ENCODE data around the gene TACC2.

The TACC2 gene

DNA sequence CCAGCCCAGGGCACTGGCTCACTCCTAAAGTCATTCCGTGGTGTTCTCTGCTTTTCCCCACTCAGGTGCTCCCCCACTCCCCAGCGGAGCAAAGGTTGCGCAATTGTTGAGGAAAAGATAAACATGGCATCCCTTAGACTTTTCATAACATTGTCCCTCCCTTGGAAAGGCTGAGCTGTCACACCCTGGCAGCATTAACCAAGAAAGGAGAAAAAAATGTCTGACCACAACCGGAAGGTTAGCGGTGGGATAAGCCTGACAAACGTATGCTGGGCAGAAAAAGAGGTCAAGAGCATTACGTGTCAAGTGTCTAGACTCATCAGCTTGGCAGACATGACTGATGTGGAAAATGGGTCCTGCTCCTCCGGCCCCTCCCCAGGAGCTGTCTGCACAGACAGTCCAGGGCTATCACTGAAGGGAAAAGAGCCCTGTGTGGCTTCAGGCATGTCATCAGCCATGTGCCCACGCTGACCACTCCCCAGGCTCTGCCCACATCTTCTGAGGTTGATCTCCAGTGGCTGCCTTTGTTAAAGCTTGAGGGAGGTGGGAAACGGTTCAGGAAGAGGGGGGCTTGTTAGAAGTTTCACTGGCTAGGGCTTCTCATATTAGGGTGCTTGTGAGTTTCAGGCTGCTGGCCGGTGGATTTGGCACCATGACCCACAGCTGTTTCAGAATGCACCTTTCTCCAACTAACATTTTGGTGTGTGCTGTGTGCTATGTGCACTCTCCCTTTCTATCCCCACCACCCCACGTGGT lies 312.3 kb downstream of the TACC2 start:
- Histone ChIP-seq H3K4me3 (replicated peaks; ENCODE audit: low read depth, low read length) (no peak overlapping the region), H3K27me3 (replicated peaks; ENCODE audit: control insufficient read depth, insufficient read depth, low read length) (no peaks in the 10 kb centered on the region; the same call in none of the 2 replicates), H3K36me3 (ENCODE audit: control insufficient read depth, insufficient read depth, low read length) (no peaks in the 10 kb centered on the region)
- TF ChIP-seq, protein P1, sequence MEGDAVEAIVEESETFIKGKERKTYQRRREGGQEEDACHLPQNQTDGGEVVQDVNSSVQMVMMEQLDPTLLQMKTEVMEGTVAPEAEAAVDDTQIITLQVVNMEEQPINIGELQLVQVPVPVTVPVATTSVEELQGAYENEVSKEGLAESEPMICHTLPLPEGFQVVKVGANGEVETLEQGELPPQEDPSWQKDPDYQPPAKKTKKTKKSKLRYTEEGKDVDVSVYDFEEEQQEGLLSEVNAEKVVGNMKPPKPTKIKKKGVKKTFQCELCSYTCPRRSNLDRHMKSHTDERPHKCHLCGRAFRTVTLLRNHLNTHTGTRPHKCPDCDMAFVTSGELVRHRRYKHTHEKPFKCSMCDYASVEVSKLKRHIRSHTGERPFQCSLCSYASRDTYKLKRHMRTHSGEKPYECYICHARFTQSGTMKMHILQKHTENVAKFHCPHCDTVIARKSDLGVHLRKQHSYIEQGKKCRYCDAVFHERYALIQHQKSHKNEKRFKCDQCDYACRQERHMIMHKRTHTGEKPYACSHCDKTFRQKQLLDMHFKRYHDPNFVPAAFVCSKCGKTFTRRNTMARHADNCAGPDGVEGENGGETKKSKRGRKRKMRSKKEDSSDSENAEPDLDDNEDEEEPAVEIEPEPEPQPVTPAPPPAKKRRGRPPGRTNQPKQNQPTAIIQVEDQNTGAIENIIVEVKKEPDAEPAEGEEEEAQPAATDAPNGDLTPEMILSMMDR (IDR thresholded peaks at IDR 0.05; ENCODE audit: insufficient read depth, low read length, poor library complexity, severe bottlenecking), result no peak
- no peak for DNase-seq (ENCODE audit: extremely low read depth, insufficient read length)

DNA sequence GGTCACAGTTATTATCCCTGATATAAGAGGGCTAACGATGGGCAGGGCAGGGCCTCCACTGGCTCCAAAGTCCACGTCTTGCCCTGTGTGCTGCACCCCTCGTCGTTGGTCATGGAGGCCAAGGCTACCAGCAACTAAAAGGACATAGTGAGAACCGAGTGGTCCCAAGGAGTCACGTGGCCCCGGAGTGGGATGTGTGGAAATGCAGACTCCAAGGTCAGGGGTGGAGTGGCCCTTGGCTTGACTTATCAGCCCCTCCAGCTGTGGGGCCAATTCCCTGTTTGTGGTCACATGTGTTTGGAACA lies 312.8 kb downstream of the TACC2 start:
- Histone ChIP-seq H3K36me3 (ENCODE audit: control insufficient read depth, insufficient read depth, low read length) (no peaks in the 10 kb centered on the region), H3K27me3 (replicated peaks; ENCODE audit: control insufficient read depth, insufficient read depth, low read length) (no peaks in the 10 kb centered on the region; the same call in none of the 2 replicates), H3K4me3 (replicated peaks; ENCODE audit: low read depth, low read length) (no peak overlapping the region)
- DNase-seq (ENCODE audit: extremely low read depth, insufficient read length), result no peak
- TF ChIP-seq, protein P1 (IDR thresholded peaks at IDR 0.05; ENCODE audit: insufficient read depth, low read length, poor library complexity, severe bottlenecking), result no peak

DNA sequence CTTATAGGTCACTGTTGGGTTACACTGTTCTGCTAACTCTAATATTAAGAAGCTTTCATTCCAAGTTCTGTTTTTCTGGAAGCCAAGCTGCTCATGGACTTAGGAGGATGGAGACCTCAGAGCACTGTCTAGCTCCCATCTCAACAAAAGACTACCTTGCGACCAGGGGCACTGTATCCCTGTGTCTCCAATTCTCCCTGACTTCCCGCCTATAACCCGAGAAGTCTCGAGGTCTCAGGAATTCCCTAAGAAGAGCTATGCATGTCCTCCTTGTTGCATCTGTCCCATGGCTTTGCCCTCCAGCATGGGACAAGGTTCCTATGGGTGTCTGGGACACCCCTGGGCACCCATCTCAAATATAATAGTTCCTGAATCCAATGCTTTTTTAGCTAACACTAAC lies 313.4 kb downstream of the TACC2 start:
- Histone ChIP-seq H3K4me3 (replicated peaks; ENCODE audit: low read depth, low read length) (no peak overlapping the region), H3K36me3 (ENCODE audit: control insufficient read depth, insufficient read depth, low read length) (no peaks in the 10 kb centered on the region), H3K27me3 (replicated peaks; ENCODE audit: control insufficient read depth, insufficient read depth, low read length) (no peaks in the 10 kb centered on the region; the same call in 1 of the 2 replicates)
- TF ChIP-seq, protein P1 (IDR thresholded peaks at IDR 0.05; ENCODE audit: insufficient read depth, low read length, poor library complexity, severe bottlenecking), result no peak
- no peak for DNase-seq (ENCODE audit: extremely low read depth, insufficient read length)

DNA sequence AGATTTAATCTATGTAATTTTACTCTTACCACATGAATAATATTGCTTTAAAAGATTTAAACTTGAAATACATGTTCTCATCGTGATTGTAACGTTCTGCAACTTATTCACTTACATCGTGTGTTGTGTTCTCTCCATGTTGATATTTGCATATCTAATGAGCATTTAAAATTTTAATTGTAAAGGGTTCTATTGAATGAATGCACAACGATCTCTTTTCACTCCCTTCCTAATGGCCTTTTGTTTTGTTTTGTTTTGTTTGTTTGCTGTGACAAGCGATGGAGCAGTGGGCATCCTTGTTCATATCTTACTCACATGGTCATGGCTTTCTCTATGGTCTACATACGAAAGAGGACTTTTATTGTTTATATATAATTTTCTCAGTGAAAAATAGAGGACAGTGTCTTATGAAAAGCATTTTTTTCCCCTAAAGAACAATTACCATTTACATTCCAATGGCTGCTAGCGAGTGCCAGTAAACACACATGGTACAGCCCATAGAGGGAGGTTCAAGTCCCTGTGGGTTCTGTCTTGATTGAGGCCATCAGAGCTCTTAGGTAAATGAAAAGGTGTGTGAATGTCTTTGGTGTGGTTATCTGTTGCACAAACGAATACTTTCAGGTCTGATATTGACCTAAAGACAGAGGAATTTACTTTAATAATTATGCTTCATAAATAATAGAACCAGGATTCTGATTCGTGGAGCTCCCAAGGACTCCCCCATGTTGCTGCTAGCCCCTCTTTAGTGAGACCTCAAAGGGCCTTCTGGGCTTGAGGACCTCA lies 314.5 kb downstream of the TACC2 start:
- DNase-seq (ENCODE audit: extremely low read depth, insufficient read length), result no peak
- Histone ChIP-seq H3K4me3 (replicated peaks; ENCODE audit: low read depth, low read length) (no peak overlapping the region), H3K27me3 (replicated peaks; ENCODE audit: control insufficient read depth, insufficient read depth, low read length) (no peaks in the 10 kb centered on the region), H3K36me3 (ENCODE audit: control insufficient read depth, insufficient read depth, low read length) (no peaks in the 10 kb centered on the region)
- TF ChIP-seq, protein P1 (IDR thresholded peaks at IDR 0.05; ENCODE audit: insufficient read depth, low read length, poor library complexity, severe bottlenecking), result no peak
